Motor neuron (in vitro differentiated cells): ENCODE data around the gene HOOK2. TPM values are rescaled to one million over a fixed set of nuclear protein-coding genes. Genes with fewer than 3 reads are reported as not detected.

Experiments
- total RNA-seq, 8 experiments: library from RNA; unstranded; fragments of 300-600 nt; gene quantifications; 2 replicates each; pipeline versions ENCODE4 v1.2.3 to v1.2.4, GENCODE V29; 2022

Gene HOOK2
- total RNA-seq, 8 experiments from 2014 or later = 8.0 to 40.9 (median 12.9) TPM

Other genes with a start within 250 kb of the HOOK2 start
- gene ZNF564, start 224.1 kb downstream of the HOOK2 start, total RNA-seq = 10 to 100 TPM in 6 of 8 experiments, 1 to 10 TPM in 2; 4.0 to 20.6 (median 15.5) TPM
- gene ZNF490, start 164.7 kb downstream of the HOOK2 start, total RNA-seq = 10 to 100 TPM in 1 of 8 experiments, 1 to 10 TPM in 7; 6.0 to 11.1 (median 7.3) TPM
- gene ZNF791, start 164.6 kb downstream of the HOOK2 start, total RNA-seq = 10 to 100 TPM; 12.1 to 26.4 (median 17.6) TPM
- 10 to 100 TPM; 12.3 to 95.9 (median 38.0) TPM for gene MAN2B1, start 108.8 kb downstream of the HOOK2 start, total RNA-seq
- gene WDR83, start 108.7 kb downstream of the HOOK2 start, total RNA-seq = 10 to 100 TPM; 11.4 to 18.0 (median 14.6) TPM
- gene DHPS, start 93.7 kb downstream of the HOOK2 start, total RNA-seq = 100 to 1,000 TPM in 2 of 8 experiments, 10 to 100 TPM in 6; 49.1 to 112 (median 79.9) TPM
- 1 to 10 TPM in 2 of 8 experiments, not detected in 6; 3.7 to 5.7 TPM for gene GNG14, start 87.6 kb downstream of the HOOK2 start, total RNA-seq
- gene FBXW9, start 78.9 kb downstream of the HOOK2 start, total RNA-seq = 10 to 100 TPM in 6 of 8 experiments, 1 to 10 TPM in 2; 4.1 to 21.2 (median 11.7) TPM
- 100 to 1,000 TPM in 2 of 8 experiments, 10 to 100 TPM in 6; 51.3 to 119 (median 67.1) TPM for gene TNPO2, start 51.6 kb downstream of the HOOK2 start, total RNA-seq
- gene TRIR, start 40.9 kb downstream of the HOOK2 start, total RNA-seq = 100 to 1,000 TPM; 103 to 157 (median 125) TPM
- 10 to 100 TPM; 43.3 to 94.2 (median 62.3) TPM for gene GET3, start 38.1 kb downstream of the HOOK2 start, total RNA-seq
- under 1 TPM in 5 of 8 experiments, not detected in 3; 0.11 to 1.00 (median 0.42) TPM for gene BEST2, start 23.8 kb downstream of the HOOK2 start, total RNA-seq
- gene JUNB, start 15.9 kb upstream of the HOOK2 start, total RNA-seq = 100 to 1,000 TPM in 1 of 8 experiments, 10 to 100 TPM in 7; 11.0 to 115 (median 45.8) TPM
- 100 to 1,000 TPM; 293 to 612 (median 357) TPM for gene PRDX2, start 26.2 kb upstream of the HOOK2 start, total RNA-seq
- 1 to 10 TPM in 3 of 8 experiments, under 1 TPM in 2, not detected in 3; 0.25 to 7.7 (median 1.1) TPM for gene THSD8, start 26.5 kb upstream of the HOOK2 start, total RNA-seq
- gene RNASEH2A, start 31.0 kb upstream of the HOOK2 start, total RNA-seq = 10 to 100 TPM in 5 of 8 experiments, 1 to 10 TPM in 3; 4.2 to 42.4 (median 12.3) TPM
- gene RTBDN, start 59.0 kb upstream of the HOOK2 start, total RNA-seq = 1 to 10 TPM in 3 of 8 experiments, under 1 TPM in 4, not detected in 1; 0.56 to 1.9 (median 0.92) TPM
- 10 to 100 TPM in 5 of 8 experiments, 1 to 10 TPM in 1, under 1 TPM in 2; 0.25 to 41.1 (median 16.6) TPM for gene MAST1, start 63.0 kb upstream of the HOOK2 start, total RNA-seq
- 10 to 100 TPM in 4 of 8 experiments, 1 to 10 TPM in 4; 2.2 to 70.1 (median 11.9) TPM for gene DNASE2, start 105.9 kb upstream of the HOOK2 start, total RNA-seq
- gene KLF1, start 111.6 kb upstream of the HOOK2 start, total RNA-seq = under 1 TPM in 4 of 8 experiments, not detected in 4; 0.11 to 0.33 (median 0.21) TPM
- gene GCDH, start 115.6 kb upstream of the HOOK2 start, total RNA-seq = 10 to 100 TPM in 5 of 8 experiments, 1 to 10 TPM in 3; 6.4 to 42.4 (median 17.4) TPM
- gene SYCE2, start 143.7 kb upstream of the HOOK2 start, total RNA-seq = 1 to 10 TPM in 1 of 8 experiments, under 1 TPM in 6, not detected in 1; 0.23 to 1.0 (median 0.71) TPM
- 100 to 1,000 TPM in 3 of 8 experiments, 10 to 100 TPM in 5; 49.5 to 112 (median 74.9) TPM for gene FARSA, start 158.2 kb upstream of the HOOK2 start, total RNA-seq
- gene CALR, start 163.1 kb upstream of the HOOK2 start, total RNA-seq = 100 to 1,000 TPM; 289 to 982 (median 397) TPM
- 100 to 1,000 TPM in 2 of 8 experiments, 10 to 100 TPM in 6; 41.9 to 114 (median 67.4) TPM for gene RAD23A, start 170.3 kb upstream of the HOOK2 start, total RNA-seq
- 10 to 100 TPM; 18.2 to 51.6 (median 28.3) TPM for gene GADD45GIP1, start 181.7 kb upstream of the HOOK2 start, total RNA-seq
- gene DAND5, start 194.0 kb upstream of the HOOK2 start, total RNA-seq = under 1 TPM in 6 of 8 experiments, not detected in 2; 0.09 to 0.47 (median 0.31) TPM
- gene NFIX, start 219.9 kb upstream of the HOOK2 start, total RNA-seq = 10 to 100 TPM in 4 of 8 experiments, under 1 TPM in 4; under 0.01 to 72.3 (median 6.4) TPM